ENCODE results near the gene HDAC11.

DNA sequence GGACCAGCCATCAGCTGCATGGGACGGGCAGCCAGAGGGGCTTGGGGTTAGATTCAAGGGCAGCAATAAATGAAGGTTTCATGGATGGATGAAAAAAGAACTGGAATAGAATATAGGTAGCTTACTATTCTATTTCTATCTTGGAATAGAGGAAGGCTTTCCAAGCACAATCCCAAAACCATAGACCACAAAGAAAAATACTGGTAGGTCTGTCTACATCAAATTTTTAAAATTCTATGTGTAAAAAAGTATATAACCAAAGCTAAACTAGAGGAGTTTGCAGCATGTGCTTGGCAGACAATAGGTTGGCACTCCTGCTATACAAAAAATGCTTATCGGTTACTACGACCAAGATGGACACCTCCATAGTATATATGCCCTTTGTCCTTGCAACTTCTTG, 61.6 kb downstream of the HDAC11 start:
- TF ChIP-seq CTCF (IDR thresholded peaks at IDR 0.05) = no peak
- TF ChIP-seq POLR2A (IDR thresholded peaks at IDR 0.05; ENCODE audit: low read depth) = no peak
- TF ChIP-seq EP300 (IDR thresholded peaks at IDR 0.05) = no peak
